GM12874 (cell line): ENCODE results near the gene EVA1C.

Experiments used
- CTCF ChIP-seq: IDR thresholded peaks from 2 replicates; pipeline ENCODE4 v1.5.1; 2011; ENCODE audit warnings: low read depth, mild to moderate bottlenecking, control low read depth, low read length, moderate library complexity; ENCODE audit not compliant: insufficient read depth

EVA1C gene

GRCh38 chr21:32411350-32412161 lies 950 bp upstream of the EVA1C start:
- TF ChIP-seq CTCF: no peak

- TF ChIP-seq CTCF: no peak
Observed at GRCh38 chr21:32413015-32413504, 554 bp downstream of the EVA1C start.

- TF ChIP-seq CTCF: no peak
Observed at GRCh38 chr21:32413697-32414578, 1.4 kb downstream of the EVA1C start.

GRCh38 chr21:32414579-32415358 lies 2.3 kb downstream of the EVA1C start:
- no peak for TF ChIP-seq CTCF

GRCh38 chr21:32415451-32416398 lies 3.2 kb downstream of the EVA1C start:
- no peak for TF ChIP-seq CTCF

GRCh38 chr21:32418146-32418545 lies 5.6 kb downstream of the EVA1C start:
- no peak for TF ChIP-seq CTCF
